Activated gamma-delta T cell treated with Interleukin-2 at 50 U/mL for 16 hours (primary cell): ENCODE results near the gene ARHGAP32.
"Not testable (repeated sequence)": the region's sequence is repeated elsewhere in the genome, so short reads cannot be mapped to it uniquely, and the experiment has no call there.

Source experiments
- DNase-seq: peaks from one replicate; pipeline ENCODE4 v3.0.0-alpha.2; 2020

ARHGAP32 gene

GRCh38 chr11:129018126-129018525 is 174.0 kb downstream of the ARHGAP32 start:
- no peak for DNase-seq

- DNase-seq: no peak
These were observed 178.2 kb downstream of the ARHGAP32 start for GRCh38 chr11:129013737-129014475.

- DNase-seq: no peak
These were observed 179.2 kb downstream of the ARHGAP32 start for GRCh38 chr11:129012880-129013279.

GRCh38 chr11:129006161-129006560 is 186.0 kb downstream of the ARHGAP32 start:
- no peak for DNase-seq

GRCh38 chr11:128999165-128999564 is 193.0 kb downstream of the ARHGAP32 start:
- DNase-seq: not testable (repeated sequence)

GRCh38 chr11:128988242-128988970 is 203.7 kb downstream of the ARHGAP32 start:
- no peak for DNase-seq

- no peak for DNase-seq
These were observed 206.2 kb downstream of the ARHGAP32 start for GRCh38 chr11:128985880-128986279.

- no peak for DNase-seq
These were observed 209.1 kb downstream of the ARHGAP32 start for GRCh38 chr11:128983023-128983422.

GRCh38 chr11:128981254-128981653 is 210.9 kb downstream of the ARHGAP32 start:
- DNase-seq: no peak

GRCh38 chr11:128970598-128971190 is 221.4 kb downstream of the ARHGAP32 start:
- DNase-seq: no peak

- no peak for DNase-seq
These were observed 223.2 kb downstream of the ARHGAP32 start for GRCh38 chr11:128968916-128969315.

- DNase-seq: no peak
These were observed 224.5 kb downstream of the ARHGAP32 start for GRCh38 chr11:128967578-128967977.

- DNase-seq: no peak
These were observed 226.6 kb downstream of the ARHGAP32 start for GRCh38 chr11:128965485-128965884.

- no peak for DNase-seq
These were observed 227.6 kb downstream of the ARHGAP32 start for GRCh38 chr11:128964463-128964930.

- DNase-seq: no peak
These were observed 228.3 kb downstream of the ARHGAP32 start for GRCh38 chr11:128963744-128964325.

GRCh38 chr11:128962896-128963295 is 229.2 kb downstream of the ARHGAP32 start:
- no peak for DNase-seq

- DNase-seq: no peak
These were observed 230.5 kb downstream of the ARHGAP32 start for GRCh38 chr11:128961645-128962044.

GRCh38 chr11:128957202-128957482 is 235.0 kb downstream of the ARHGAP32 start:
- DNase-seq: no peak

GRCh38 chr11:128956401-128957201 is 235.5 kb downstream of the ARHGAP32 start:
- DNase-seq: no peak

GRCh38 chr11:128955636-128956035 is 236.5 kb downstream of the ARHGAP32 start:
- DNase-seq: no peak

- no peak for DNase-seq
These were observed 239.0 kb downstream of the ARHGAP32 start for GRCh38 chr11:128953151-128953550.

- DNase-seq: no peak
These were observed 242.2 kb downstream of the ARHGAP32 start for GRCh38 chr11:128949791-128950454.
